SK-N-SH (cell line): ENCODE results near the gene COBLL1. TPM values are rescaled to one million over a fixed set of nuclear protein-coding genes. Genes with fewer than 3 reads are reported as not detected.

Experiments used
- CTCF ChIA-PET: fragments of 300-600, 350-600 bp; formaldehyde crosslinking; extraction: SDS; loops from one replicate; lab custom pipeline; 2021; lab: Yijun Ruan, JAX
- POLR2A ChIA-PET: fragments of 350-600 bp; sonication (Branson Sonifier 250); formaldehyde crosslinking; extraction: SDS; loops from one replicate; lab custom pipeline; 2020; ENCODE audit warnings: antibody characterized with exemption, inconsistent platforms; lab: Yijun Ruan, JAX
- DNase-seq: peaks from one replicate; pipeline ENCODE4 v3.0.0; 2012
- H2AFZ ChIP-seq: fragments of 200-600 bp; sonication (generic); 2 replicates; pipeline ENCODE4 v1.8.1; 2016; ENCODE audit warnings: antibody characterized with exemption, mild to moderate bottlenecking, low read depth
- H3F3A ChIP-seq: fragments of 200-600 bp; sonication (generic); replicated peaks from 2 replicates; pipeline ENCODE3; 2016; ENCODE audit warnings: antibody characterized with exemption, mild to moderate bottlenecking; ENCODE audit not compliant: insufficient read depth
- H3K27ac ChIP-seq, 2 experiments: fragments of 200-500 bp in 1 of 2; fragments of 200-600 bp in 1 of 2; sonication (Bioruptor generic) in 1 of 2; sonication (generic), shearing (Covaris generic) in 1 of 2; 2 replicates each; pipeline versions ENCODE4 v1.5.1 to v1.6.1; 2014 to 2016; ENCODE audit warnings: low read depth in 2 of 2, inconsistent platforms in 1 of 2, low read length in 1 of 2, mild to moderate bottlenecking in 1 of 2, mixed read lengths in 1 of 2
- H3K27me3 ChIP-seq: fragments of 200-600 bp; sonication (generic), shearing (Covaris generic); 2 replicates; pipeline ENCODE4 v1.6.1; 2016; ENCODE audit warnings: mixed run types; ENCODE audit not compliant: insufficient read depth
- H3K36me3 ChIP-seq, 2 experiments: fragments of 200-500 bp in 1 of 2; fragments of 200-600 bp in 1 of 2; sonication (Bioruptor generic) in 1 of 2; sonication (generic) in 1 of 2; replicated peaks in 1 of 2; 2 replicates each; pipeline versions ENCODE3 to v1.5.1; 2014 to 2016; ENCODE audit warnings: low read length in 1 of 2, mild to moderate bottlenecking in 1 of 2; ENCODE audit not compliant: insufficient read depth in 2 of 2, control insufficient read depth in 1 of 2
- H3K4me1 ChIP-seq, 2 experiments: fragments of 200-500 bp in 1 of 2; fragments of 200-600 bp in 1 of 2; sonication (Bioruptor generic) in 1 of 2; sonication (generic), shearing (Covaris generic) in 1 of 2; 2 replicates each; pipeline versions ENCODE4 v1.5.1 to v1.6.1; 2014 to 2016; ENCODE audit warnings: low read depth in 1 of 2, low read length in 1 of 2, mixed run types in 1 of 2; ENCODE audit not compliant: insufficient read depth in 2 of 2, control insufficient read depth in 1 of 2
- H3K4me2 ChIP-seq: fragments of 200-600 bp; sonication (generic), shearing (Covaris generic); 2 replicates; pipeline ENCODE4 v1.6.1; 2017; ENCODE audit warnings: mixed run types
- H3K4me3 ChIP-seq, 2 experiments: fragments of 200-500 bp in 1 of 2; fragments of 200-600 bp in 1 of 2; sonication (Bioruptor generic) in 1 of 2; sonication (generic), shearing (Covaris generic) in 1 of 2; 2 replicates each; pipeline versions ENCODE4 v1.5.1 to v1.8.1; 2014 to 2016; ENCODE audit warnings: low read depth in 2 of 2, inconsistent platforms in 1 of 2, low read length in 1 of 2, mild to moderate bottlenecking in 1 of 2, mixed read lengths in 1 of 2, moderate library complexity in 1 of 2
- H3K79me2 ChIP-seq: fragments of 200-600 bp; sonication (generic); 2 replicates; pipeline ENCODE4 v1.8.1; 2017; ENCODE audit warnings: mild to moderate bottlenecking; ENCODE audit not compliant: insufficient read depth
- H3K9ac ChIP-seq: fragments of 200-600 bp; sonication (generic); 2 replicates; pipeline ENCODE4 v1.6.1; 2017; ENCODE audit warnings: mixed run types
- H3K9me2 ChIP-seq: fragments of 200-600 bp; sonication (generic); 2 replicates; pipeline ENCODE4 v1.6.1; 2017; ENCODE audit warnings: mixed run types
- H3K9me3 ChIP-seq: fragments of 200-600 bp; sonication (generic); 2 replicates; pipeline ENCODE4 v1.6.1; 2017; ENCODE audit warnings: mixed run types, mild to moderate bottlenecking, moderate library complexity
- H4K20me1 ChIP-seq: fragments of 200-600 bp; sonication (generic); 2 replicates; pipeline ENCODE4 v1.6.1; 2017; ENCODE audit warnings: mild to moderate bottlenecking, mixed run types; ENCODE audit not compliant: insufficient read depth
- CHD2 ChIP-seq: fragments of 150-350 bp; IDR thresholded peaks from 2 replicates; pipeline ENCODE4 v1.6.1; 2018; ENCODE audit warnings: low read length; ENCODE audit not compliant: partially characterized antibody
- ELF1 ChIP-seq: IDR thresholded peaks from 2 replicates; pipeline ENCODE4 v1.4.0; 2012
- EZH2phosphoT487 ChIP-seq: fragments of 200-600 bp; sonication (generic); IDR thresholded peaks from 2 replicates; pipeline ENCODE4 v1.6.1; 2017; ENCODE audit warnings: low read depth, mixed run types, mild to moderate bottlenecking, antibody characterized with exemption, moderate library complexity, borderline replicate concordance
- FOSL2 ChIP-seq: IDR thresholded peaks from 2 replicates; pipeline ENCODE4 v1.4.0; 2012; ENCODE audit warnings: low read depth, mild to moderate bottlenecking, moderate library complexity, borderline replicate concordance
- FOXM1 ChIP-seq: IDR thresholded peaks from 2 replicates; pipeline ENCODE4 v1.4.0; 2012; ENCODE audit warnings: low read depth, mild to moderate bottlenecking
- JUND ChIP-seq: IDR thresholded peaks from 2 replicates; pipeline ENCODE4 v1.4.0; 2012
- MXI1 ChIP-seq: IDR thresholded peaks from 2 replicates; pipeline ENCODE4 v1.6.1; 2012; ENCODE audit warnings: mild to moderate bottlenecking, low read depth, low read length, improper control_type of control experiment
- NRF1 ChIP-seq: IDR thresholded peaks from 2 replicates; pipeline ENCODE4 v1.6.1; 2012; ENCODE audit warnings: low read depth, mild to moderate bottlenecking, low read length
- PBX3 ChIP-seq: IDR thresholded peaks from 2 replicates; pipeline ENCODE4; 2012
- POLR2AphosphoS5 ChIP-seq: IDR thresholded peaks from 2 replicates; pipeline ENCODE4 v1.6.1; 2012; ENCODE audit warnings: low read depth, low read length
- REST ChIP-seq: IDR thresholded peaks from 2 replicates; pipeline ENCODE4 v1.6.1; 2012; ENCODE audit warnings: mild to moderate bottlenecking, low read depth, low read length, moderate library complexity
- RFX5 ChIP-seq: IDR thresholded peaks from 2 replicates; pipeline ENCODE4 v1.6.1; 2012; ENCODE audit warnings: mild to moderate bottlenecking, improper control_type of control experiment, low read length
- TCF12 ChIP-seq: IDR thresholded peaks from 2 replicates; pipeline ENCODE4 v1.4.0; 2012
- USF1 ChIP-seq: IDR thresholded peaks from 2 replicates; pipeline ENCODE4 v1.4.0; 2012; ENCODE audit warnings: low read depth, borderline replicate concordance
- WGBS: methylation state at CpG from one replicate; pipeline ENCODE4 v1.1.6; 2017; ENCODE audit warnings: low lambda C conversion rate; 5-methylcytosine and 5-hydroxymethylcytosine counted together
- polyA plus RNA-seq, 3 experiments: library from polyadenylated mRNA; depleted of rRNA; stranded (reverse); fragments of >200 nt; gene quantifications; 2 replicates each; pipeline ENCODE4 v1.2.3, GENCODE V29; 2012
- TF ChIP-seq, protein P1 (sequence below): IDR thresholded peaks from 2 replicates; pipeline ENCODE4 v1.4.0; 2012; ENCODE audit warnings: low read depth, borderline replicate concordance
- TF ChIP-seq, protein P2 (sequence below): fragments of 200-600 bp; sonication (generic); IDR thresholded peaks from 2 replicates; pipeline ENCODE4 v1.6.1; 2017; ENCODE audit warnings: antibody characterized with exemption, mild to moderate bottlenecking, moderate library complexity

The COBLL1 gene
- polyA plus RNA-seq, 1 of the 3 experiments (the other 2 are of a cell fraction) = 3.1 TPM

GRCh38 chr2:164873210-164873908 is 31.7 kb upstream of the COBLL1 start (continued):
- TF ChIP-seq REST = no peak
- TF ChIP-seq CHD2 = no peak
- TF ChIP-seq RFX5 = no peak
- no peak for TF ChIP-seq EZH2phosphoT487
- no peak for TF ChIP-seq FOXM1
- no peak for TF ChIP-seq FOSL2
- no peak for TF ChIP-seq POLR2AphosphoS5
- TF ChIP-seq MXI1 = no peak

GRCh38 chr2:164871404-164871803 is 29.8 kb upstream of the COBLL1 start:
- no peaks in the 10 kb centered on the region for H3K79me2 ChIP-seq
- H3K9me3 ChIP-seq = no peaks in the 10 kb centered on the region
- H3F3A ChIP-seq = no peaks in the 10 kb centered on the region
- no peak overlapping the region for H3K4me2 ChIP-seq
- DNase-seq = no peak
- H3K4me3 ChIP-seq = no peak overlapping the region
- H3K36me3 ChIP-seq = no peaks in the 10 kb centered on the region
- H3K9ac ChIP-seq = no peak overlapping the region
- no peak overlapping the region for H2AFZ ChIP-seq
- H3K27me3 ChIP-seq = no peaks in the 10 kb centered on the region
- H3K4me1 ChIP-seq = no peaks in the 10 kb centered on the region
- no peaks in the 10 kb centered on the region for H3K9me2 ChIP-seq
- CTCF ChIA-PET = interaction anchor here (0.9 kb wide), 1 partner anchor 133 kb away, joined by 3 read pairs; no protein-coding TSS in a partner anchor
- H3K27ac ChIP-seq = no peak overlapping the region
- 77% methylated on average over 2 of the region's 2 CpGs for WGBS
- no peaks in the 10 kb centered on the region for H4K20me1 ChIP-seq
- POLR2A ChIA-PET = no interaction called here
- TF ChIP-seq CHD2 (no peak), USF1 (no peak), PBX3 (no peak), TCF12 (no peak), NRF1 (no peak), JUND (no peak), ELF1 (no peak)
- TF ChIP-seq, protein P1, sequence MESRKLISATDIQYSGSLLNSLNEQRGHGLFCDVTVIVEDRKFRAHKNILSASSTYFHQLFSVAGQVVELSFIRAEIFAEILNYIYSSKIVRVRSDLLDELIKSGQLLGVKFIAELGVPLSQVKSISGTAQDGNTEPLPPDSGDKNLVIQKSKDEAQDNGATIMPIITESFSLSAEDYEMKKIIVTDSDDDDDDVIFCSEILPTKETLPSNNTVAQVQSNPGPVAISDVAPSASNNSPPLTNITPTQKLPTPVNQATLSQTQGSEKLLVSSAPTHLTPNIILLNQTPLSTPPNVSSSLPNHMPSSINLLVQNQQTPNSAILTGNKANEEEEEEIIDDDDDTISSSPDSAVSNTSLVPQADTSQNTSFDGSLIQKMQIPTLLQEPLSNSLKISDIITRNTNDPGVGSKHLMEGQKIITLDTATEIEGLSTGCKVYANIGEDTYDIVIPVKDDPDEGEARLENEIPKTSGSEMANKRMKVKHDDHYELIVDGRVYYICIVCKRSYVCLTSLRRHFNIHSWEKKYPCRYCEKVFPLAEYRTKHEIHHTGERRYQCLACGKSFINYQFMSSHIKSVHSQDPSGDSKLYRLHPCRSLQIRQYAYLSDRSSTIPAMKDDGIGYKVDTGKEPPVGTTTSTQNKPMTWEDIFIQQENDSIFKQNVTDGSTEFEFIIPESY = no peak
- TF ChIP-seq, protein P2, sequence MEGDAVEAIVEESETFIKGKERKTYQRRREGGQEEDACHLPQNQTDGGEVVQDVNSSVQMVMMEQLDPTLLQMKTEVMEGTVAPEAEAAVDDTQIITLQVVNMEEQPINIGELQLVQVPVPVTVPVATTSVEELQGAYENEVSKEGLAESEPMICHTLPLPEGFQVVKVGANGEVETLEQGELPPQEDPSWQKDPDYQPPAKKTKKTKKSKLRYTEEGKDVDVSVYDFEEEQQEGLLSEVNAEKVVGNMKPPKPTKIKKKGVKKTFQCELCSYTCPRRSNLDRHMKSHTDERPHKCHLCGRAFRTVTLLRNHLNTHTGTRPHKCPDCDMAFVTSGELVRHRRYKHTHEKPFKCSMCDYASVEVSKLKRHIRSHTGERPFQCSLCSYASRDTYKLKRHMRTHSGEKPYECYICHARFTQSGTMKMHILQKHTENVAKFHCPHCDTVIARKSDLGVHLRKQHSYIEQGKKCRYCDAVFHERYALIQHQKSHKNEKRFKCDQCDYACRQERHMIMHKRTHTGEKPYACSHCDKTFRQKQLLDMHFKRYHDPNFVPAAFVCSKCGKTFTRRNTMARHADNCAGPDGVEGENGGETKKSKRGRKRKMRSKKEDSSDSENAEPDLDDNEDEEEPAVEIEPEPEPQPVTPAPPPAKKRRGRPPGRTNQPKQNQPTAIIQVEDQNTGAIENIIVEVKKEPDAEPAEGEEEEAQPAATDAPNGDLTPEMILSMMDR = no peak
